ENCODE measurements around the gene KIAA1586.
"Not testable (repeated sequence)": the region's sequence is repeated elsewhere in the genome, so short reads cannot be mapped to it uniquely, and the experiment has no call there.

Gene KIAA1586

GRCh38 chr6:57044568-57044967 lies 1.9 kb upstream of the KIAA1586 start:
- no peak for DNase-seq (ENCODE audit: low spot score)

GRCh38 chr6:57047257-57047585 lies 728 bp downstream of the KIAA1586 start:
- not testable (repeated sequence) for DNase-seq (ENCODE audit: low spot score)

- not testable (repeated sequence) for DNase-seq (ENCODE audit: low spot score)
Observed at GRCh38 chr6:57047859-57048258, 1.4 kb downstream of the KIAA1586 start.

GRCh38 chr6:57048577-57048976 lies 2.1 kb downstream of the KIAA1586 start:
- no peak for DNase-seq (ENCODE audit: low spot score)

GRCh38 chr6:57063847-57064246 lies 17.4 kb downstream of the KIAA1586 start:
- DNase-seq (ENCODE audit: low spot score) = no peak

GRCh38 chr6:57064809-57065208 lies 18.3 kb downstream of the KIAA1586 start:
- DNase-seq (ENCODE audit: low spot score) = no peak

- DNase-seq (ENCODE audit: low spot score) = no peak
Observed at GRCh38 chr6:57068061-57068460, 21.6 kb downstream of the KIAA1586 start.

- no peak for DNase-seq (ENCODE audit: low spot score)
Observed at GRCh38 chr6:57069228-57069627, 22.7 kb downstream of the KIAA1586 start.

- DNase-seq (ENCODE audit: low spot score) = no peak
Observed at GRCh38 chr6:57069920-57070331, 23.4 kb downstream of the KIAA1586 start.

- no peak for DNase-seq (ENCODE audit: low spot score)
Observed at GRCh38 chr6:57072108-57072507, 25.6 kb downstream of the KIAA1586 start.

GRCh38 chr6:57074383-57074782 lies 27.9 kb downstream of the KIAA1586 start:
- DNase-seq (ENCODE audit: low spot score) = no peak

- no peak for DNase-seq (ENCODE audit: low spot score)
Observed at GRCh38 chr6:57075092-57075491, 28.6 kb downstream of the KIAA1586 start.

GRCh38 chr6:57078531-57079207 lies 32.2 kb downstream of the KIAA1586 start:
- no peak for DNase-seq (ENCODE audit: low spot score)

- DNase-seq (ENCODE audit: low spot score) = no peak
Observed at GRCh38 chr6:57085471-57085870, 39.0 kb downstream of the KIAA1586 start.

- DNase-seq (ENCODE audit: low spot score) = no peak
Observed at GRCh38 chr6:57086843-57087242, 40.4 kb downstream of the KIAA1586 start.

- no peak for DNase-seq (ENCODE audit: low spot score)
Observed at GRCh38 chr6:57087916-57088315, 41.4 kb downstream of the KIAA1586 start.

- DNase-seq (ENCODE audit: low spot score) = no peak
Observed at GRCh38 chr6:57089265-57089664, 42.8 kb downstream of the KIAA1586 start.

- peak; percentile 98 for DNase-seq (ENCODE audit: low spot score)
Observed at GRCh38 chr6:57089687-57090457, 43.4 kb downstream of the KIAA1586 start, which contains the start of gene ZNF451. TSS of gene ZNF451 (plus strand) at chr6:57090188. CDS start at chr6:57090254, 66 bp downstream.

GRCh38 chr6:57090458-57091067 lies 44.1 kb downstream of the KIAA1586 start:
- DNase-seq (ENCODE audit: low spot score) = not testable (repeated sequence)

GRCh38 chr6:57091375-57091774 lies 44.9 kb downstream of the KIAA1586 start:
- not testable (repeated sequence) for DNase-seq (ENCODE audit: low spot score)

- DNase-seq (ENCODE audit: low spot score) = no peak
Observed at GRCh38 chr6:57094689-57095088, 48.2 kb downstream of the KIAA1586 start.

- no peak for DNase-seq (ENCODE audit: low spot score)
Observed at GRCh38 chr6:57097596-57097995, 51.1 kb downstream of the KIAA1586 start.

- DNase-seq (ENCODE audit: low spot score) = no peak
Observed at GRCh38 chr6:57102976-57103375, 56.5 kb downstream of the KIAA1586 start.

Measured in left forelimb (tissue), 1 donor.